Hair follicle dermal papilla cell (primary cell): ENCODE results near the gene OR1L6. TPM values are rescaled to one million over a fixed set of nuclear protein-coding genes. Genes with fewer than 3 reads are reported as not detected.

Experiments
- total RNA-seq: library from RNA; depleted of rRNA; stranded (reverse); fragments of >200 nt; gene quantifications from 2 replicates; pipeline ENCODE4 v1.2.3, GENCODE V29; 2012

The OR1L6 gene, protein sequence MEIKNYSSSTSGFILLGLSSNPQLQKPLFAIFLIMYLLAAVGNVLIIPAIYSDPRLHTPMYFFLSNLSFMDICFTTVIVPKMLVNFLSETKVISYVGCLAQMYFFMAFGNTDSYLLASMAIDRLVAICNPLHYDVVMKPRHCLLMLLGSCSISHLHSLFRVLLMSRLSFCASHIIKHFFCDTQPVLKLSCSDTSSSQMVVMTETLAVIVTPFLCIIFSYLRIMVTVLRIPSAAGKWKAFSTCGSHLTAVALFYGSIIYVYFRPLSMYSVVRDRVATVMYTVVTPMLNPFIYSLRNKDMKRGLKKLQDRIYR
- total RNA-seq = not detected in 2 replicates

DNA sequence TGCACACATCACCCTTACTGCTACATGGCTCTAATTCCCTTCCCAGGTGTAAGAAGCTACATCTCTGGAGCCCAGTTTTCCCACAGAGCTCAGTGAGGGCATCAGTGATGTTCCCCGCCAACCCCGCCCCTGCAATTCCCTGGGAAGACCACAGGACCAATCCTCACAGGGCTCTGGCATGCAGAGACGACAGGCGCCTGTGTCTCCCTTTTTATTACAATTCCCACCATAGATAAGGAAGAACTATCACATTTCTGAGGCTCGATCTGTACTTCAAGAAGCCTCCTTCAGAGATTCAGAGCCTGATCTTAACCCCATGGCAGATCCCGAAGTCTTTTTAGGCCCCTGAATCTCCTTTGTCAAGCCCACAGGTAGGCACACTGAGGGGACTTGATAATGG lies at the start of gene OR1L6:
Gene OR1L6, plus strand, starts transcription at position 301 of the 400 bp plus-strand sequence. CDS start 7,545 bp downstream, outside the sequence.

GRCh38 chr9:122723690-122724089 lies 18.4 kb upstream of the OR1L6 start, which contains the start of gene OR1L4:
TSS of gene OR1L4 (plus strand) at chr9:122723990. CDS start at chr9:122723990, 0 bp downstream.

GRCh38 chr9:122788831-122789230 lies 46.7 kb downstream of the OR1L6 start, which contains the start of gene OR5C1:
TSS of gene OR5C1 (plus strand) at chr9:122788933. CDS start at chr9:122788933, 0 bp downstream.

Other genes starting within 250 kb of the OR1L6 start
- 0.24 and 0.32 TPM in 2 replicates for gene OR1J2, start 231.5 kb upstream of the OR1L6 start, total RNA-seq
- 0.49 TPM in 1 of 2 replicates, not detected in the other for gene OR1J4, start 223.2 kb upstream of the OR1L6 start, total RNA-seq
- gene OR1N1, start 215.0 kb upstream of the OR1L6 start, total RNA-seq = not detected in 2 replicates
- not detected in 2 replicates for gene OR1N2, start 189.2 kb upstream of the OR1L6 start, total RNA-seq
- 0.36 TPM in 1 of 2 replicates, not detected in the other for gene OR1L8, start 158.9 kb upstream of the OR1L6 start, total RNA-seq
- gene OR1Q1, start 127.6 kb upstream of the OR1L6 start, total RNA-seq = 0.36 and 0.65 TPM in 2 replicates
- not detected in 2 replicates for gene OR1B1, start 84.7 kb upstream of the OR1L6 start, total RNA-seq
- not detected in 2 replicates for gene OR1L1, start 80.6 kb upstream of the OR1L6 start, total RNA-seq
- not detected in 2 replicates for gene OR1L3, start 67.2 kb upstream of the OR1L6 start, total RNA-seq
- gene OR1L4, start 18.3 kb upstream of the OR1L6 start, total RNA-seq = not detected in 2 replicates
- not detected in 2 replicates for gene OR5C1, start 46.6 kb downstream of the OR1L6 start, total RNA-seq
- gene OR1K1, start 57.8 kb downstream of the OR1L6 start, total RNA-seq = not detected in 2 replicates
- gene PDCL, start 86.3 kb downstream of the OR1L6 start, total RNA-seq = 36.7 and 39.8 TPM in 2 replicates
- gene RC3H2, start 163.1 kb downstream of the OR1L6 start, total RNA-seq = 73.1 and 79.7 TPM in 2 replicates
- gene ZBTB6, start 171.0 kb downstream of the OR1L6 start, total RNA-seq = 19.3 and 19.6 TPM in 2 replicates
- 6.0 and 6.7 TPM in 2 replicates for gene ZBTB26, start 189.2 kb downstream of the OR1L6 start, total RNA-seq
- 79.4 and 92.3 TPM in 2 replicates for gene RABGAP1, start 198.7 kb downstream of the OR1L6 start, total RNA-seq